Left kidney (tissue), 8 donors: ENCODE measurements around the gene CLPTM1. TPM values are rescaled to one million over a fixed set of nuclear protein-coding genes. Genes with fewer than 3 reads are reported as not detected.
"Not testable (repeated sequence)": the region's sequence is repeated elsewhere in the genome, so short reads cannot be mapped to it uniquely, and the experiment has no call there.

ENCODE experiments used
- DNase-seq: peaks from one replicate; pipeline ENCODE4 v3.0.0-alpha.2; 2013
- long read RNA-seq, 8 donors: transcript quantifications; one replicate each; lab custom pipeline, GENCODE V29; 2026
- polyA plus RNA-seq: library from polyadenylated mRNA; unstranded; fragments of 120-200 nt; gene quantifications from one replicate; pipeline ENCODE4 v1.2.1, GENCODE V29; 2013; ENCODE audit not compliant: insufficient read length

The CLPTM1 gene, protein sequence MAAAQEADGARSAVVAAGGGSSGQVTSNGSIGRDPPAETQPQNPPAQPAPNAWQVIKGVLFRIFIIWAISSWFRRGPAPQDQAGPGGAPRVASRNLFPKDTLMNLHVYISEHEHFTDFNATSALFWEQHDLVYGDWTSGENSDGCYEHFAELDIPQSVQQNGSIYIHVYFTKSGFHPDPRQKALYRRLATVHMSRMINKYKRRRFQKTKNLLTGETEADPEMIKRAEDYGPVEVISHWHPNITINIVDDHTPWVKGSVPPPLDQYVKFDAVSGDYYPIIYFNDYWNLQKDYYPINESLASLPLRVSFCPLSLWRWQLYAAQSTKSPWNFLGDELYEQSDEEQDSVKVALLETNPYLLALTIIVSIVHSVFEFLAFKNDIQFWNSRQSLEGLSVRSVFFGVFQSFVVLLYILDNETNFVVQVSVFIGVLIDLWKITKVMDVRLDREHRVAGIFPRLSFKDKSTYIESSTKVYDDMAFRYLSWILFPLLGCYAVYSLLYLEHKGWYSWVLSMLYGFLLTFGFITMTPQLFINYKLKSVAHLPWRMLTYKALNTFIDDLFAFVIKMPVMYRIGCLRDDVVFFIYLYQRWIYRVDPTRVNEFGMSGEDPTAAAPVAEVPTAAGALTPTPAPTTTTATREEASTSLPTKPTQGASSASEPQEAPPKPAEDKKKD
- 121 TPM for polyA plus RNA-seq
- long read RNA-seq, donor 1, transcript CLPTM1-201 (14 exons, 2,604 nt) = major isoform, 25 of 178 reads
- long read RNA-seq, donor 1, partial matches to known transcripts = 152 of 178 reads
- long read RNA-seq, donor 1, other reads (novel, unspliced or antisense) = 0 of 178 reads
- long read RNA-seq, donor 2, transcript CLPTM1-201 (14 exons, 2,604 nt) = major isoform, 27 of 57 reads
- long read RNA-seq, donor 2, partial matches to known transcripts = 30 of 57 reads
- long read RNA-seq, donor 2, other reads (novel, unspliced or antisense) = 0 of 57 reads
- long read RNA-seq, donor 3, transcript CLPTM1-201 (14 exons, 2,604 nt) = major isoform, 11 of 29 reads
- long read RNA-seq, donor 3, partial matches to known transcripts = 18 of 29 reads
- long read RNA-seq, donor 3, other reads (novel, unspliced or antisense) = 0 of 29 reads
- long read RNA-seq, donor 4, partial matches to known transcripts = 7 of 7 reads
- long read RNA-seq, donor 4, other reads (novel, unspliced or antisense) = 0 of 7 reads
- long read RNA-seq, donor 5, transcript CLPTM1-201 (14 exons, 2,604 nt) = major isoform, 43 of 51 reads
- long read RNA-seq, donor 5, partial matches to known transcripts = 5 of 51 reads
- long read RNA-seq, donor 5, other reads (novel, unspliced or antisense) = 0 of 51 reads
- long read RNA-seq, donor 6, transcript CLPTM1-201 (14 exons, 2,604 nt) = major isoform, 11 of 115 reads
- long read RNA-seq, donor 6, partial matches to known transcripts = 104 of 115 reads
- long read RNA-seq, donor 6, other reads (novel, unspliced or antisense) = 0 of 115 reads
- long read RNA-seq, donor 7, transcript CLPTM1-201 (14 exons, 2,604 nt) = major isoform, 29 of 97 reads
- long read RNA-seq, donor 7, partial matches to known transcripts = 67 of 97 reads
- long read RNA-seq, donor 7, other reads (novel, unspliced or antisense) = 0 of 97 reads
- long read RNA-seq, donor 8, transcript CLPTM1-201 (14 exons, 2,604 nt) = major isoform, 14 of 26 reads
- long read RNA-seq, donor 8, partial matches to known transcripts = 12 of 26 reads
- long read RNA-seq, donor 8, other reads (novel, unspliced or antisense) = 0 of 26 reads

DNA sequence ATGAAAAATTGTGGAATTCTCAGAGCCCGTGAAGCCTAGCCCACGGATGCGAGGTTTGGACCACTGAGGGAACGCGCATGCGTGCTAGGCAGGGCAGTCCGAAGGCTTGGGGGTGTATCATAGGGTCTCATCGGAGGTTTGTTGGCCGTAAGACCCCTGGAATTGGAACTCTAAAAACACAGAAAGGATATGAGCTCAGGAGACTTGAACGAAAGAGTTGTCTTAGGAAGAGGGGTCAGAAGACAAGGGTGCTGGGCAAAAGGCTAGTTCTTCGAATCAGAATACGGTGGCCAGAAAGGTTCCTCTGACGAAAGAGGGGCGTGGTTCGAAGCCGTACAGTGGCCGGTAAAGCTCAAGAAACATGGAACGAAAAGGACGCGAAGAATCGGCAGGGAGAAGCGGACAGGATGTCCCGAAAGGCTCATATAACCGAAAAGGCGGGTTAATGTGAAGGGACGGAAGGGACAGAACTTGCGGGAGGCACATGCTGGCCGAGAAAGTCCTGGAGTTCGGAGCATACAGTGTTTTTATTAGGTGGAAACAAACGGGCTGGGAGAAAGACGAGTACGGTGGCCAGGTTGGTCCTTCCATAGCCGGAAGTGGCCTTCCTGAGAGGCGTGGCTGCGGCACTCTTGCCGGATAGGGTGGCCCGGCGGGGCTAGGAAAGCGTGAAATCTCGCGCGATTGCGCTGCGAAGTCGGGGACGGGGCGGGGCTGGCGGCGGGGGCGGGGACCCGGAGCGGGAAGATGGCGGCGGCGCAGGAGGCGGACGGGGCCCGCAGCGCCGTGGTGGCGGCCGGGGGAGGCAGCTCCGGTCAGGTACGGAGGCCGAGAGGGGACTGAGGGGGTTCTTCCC, at the start of gene CLPTM1:
Gene CLPTM1, plus strand, starts transcription at position 732 of the 856 bp plus-strand sequence. Its CDS starts 16 bp downstream, at position 748.
- peak; percentile 96 for DNase-seq

DNA sequence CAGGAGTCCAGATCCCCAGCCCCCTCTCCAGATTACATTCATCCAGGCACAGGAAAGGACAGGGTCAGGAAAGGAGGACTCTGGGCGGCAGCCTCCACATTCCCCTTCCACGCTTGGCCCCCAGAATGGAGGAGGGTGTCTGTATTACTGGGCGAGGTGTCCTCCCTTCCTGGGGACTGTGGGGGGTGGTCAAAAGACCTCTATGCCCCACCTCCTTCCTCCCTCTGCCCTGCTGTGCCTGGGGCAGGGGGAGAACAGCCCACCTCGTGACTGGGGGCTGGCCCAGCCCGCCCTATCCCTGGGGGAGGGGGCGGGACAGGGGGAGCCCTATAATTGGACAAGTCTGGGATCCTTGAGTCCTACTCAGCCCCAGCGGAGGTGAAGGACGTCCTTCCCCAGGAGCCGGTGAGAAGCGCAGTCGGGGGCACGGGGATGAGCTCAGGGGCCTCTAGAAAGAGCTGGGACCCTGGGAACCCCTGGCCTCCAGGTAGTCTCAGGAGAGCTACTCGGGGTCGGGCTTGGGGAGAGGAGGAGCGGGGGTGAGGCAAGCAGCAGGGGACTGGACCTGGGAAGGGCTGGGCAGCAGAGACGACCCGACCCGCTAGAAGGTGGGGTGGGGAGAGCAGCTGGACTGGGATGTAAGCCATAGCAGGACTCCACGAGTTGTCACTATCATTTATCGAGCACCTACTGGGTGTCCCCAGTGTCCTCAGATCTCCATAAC, 49.6 kb upstream of the CLPTM1 start, which contains the start of gene APOE:
Gene APOE, plus strand, starts transcription at position 360 of the 724 bp plus-strand sequence. CDS start 829 bp downstream, outside the sequence.
- peak; percentile 34 for DNase-seq

DNA sequence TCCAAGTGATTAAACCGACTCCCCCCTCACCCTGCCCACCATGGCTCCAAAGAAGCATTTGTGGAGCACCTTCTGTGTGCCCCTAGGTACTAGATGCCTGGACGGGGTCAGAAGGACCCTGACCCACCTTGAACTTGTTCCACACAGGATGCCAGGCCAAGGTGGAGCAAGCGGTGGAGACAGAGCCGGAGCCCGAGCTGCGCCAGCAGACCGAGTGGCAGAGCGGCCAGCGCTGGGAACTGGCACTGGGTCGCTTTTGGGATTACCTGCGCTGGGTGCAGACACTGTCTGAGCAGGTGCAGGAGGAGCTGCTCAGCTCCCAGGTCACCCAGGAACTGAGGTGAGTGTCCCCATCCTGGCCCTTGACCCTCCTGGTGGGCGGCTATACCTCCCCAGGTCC, 47.6 kb upstream of the CLPTM1 start:
- no peak for DNase-seq

DNA sequence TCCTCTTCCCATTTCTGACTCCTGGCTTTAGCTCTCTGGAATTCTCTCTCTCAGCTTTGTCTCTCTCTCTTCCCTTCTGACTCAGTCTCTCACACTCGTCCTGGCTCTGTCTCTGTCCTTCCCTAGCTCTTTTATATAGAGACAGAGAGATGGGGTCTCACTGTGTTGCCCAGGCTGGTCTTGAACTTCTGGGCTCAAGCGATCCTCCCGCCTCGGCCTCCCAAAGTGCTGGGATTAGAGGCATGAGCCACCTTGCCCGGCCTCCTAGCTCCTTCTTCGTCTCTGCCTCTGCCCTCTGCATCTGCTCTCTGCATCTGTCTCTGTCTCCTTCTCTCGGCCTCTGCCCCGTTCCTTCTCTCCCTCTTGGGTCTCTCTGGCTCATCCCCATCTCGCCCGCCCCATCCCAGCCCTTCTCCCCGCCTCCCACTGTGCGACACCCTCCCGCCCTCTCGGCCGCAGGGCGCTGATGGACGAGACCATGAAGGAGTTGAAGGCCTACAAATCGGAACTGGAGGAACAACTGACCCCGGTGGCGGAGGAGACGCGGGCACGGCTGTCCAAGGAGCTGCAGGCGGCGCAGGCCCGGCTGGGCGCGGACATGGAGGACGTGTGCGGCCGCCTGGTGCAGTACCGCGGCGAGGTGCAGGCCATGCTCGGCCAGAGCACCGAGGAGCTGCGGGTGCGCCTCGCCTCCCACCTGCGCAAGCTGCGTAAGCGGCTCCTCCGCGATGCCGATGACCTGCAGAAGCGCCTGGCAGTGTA, 46.9 kb upstream of the CLPTM1 start:
- DNase-seq = no peak

DNA sequence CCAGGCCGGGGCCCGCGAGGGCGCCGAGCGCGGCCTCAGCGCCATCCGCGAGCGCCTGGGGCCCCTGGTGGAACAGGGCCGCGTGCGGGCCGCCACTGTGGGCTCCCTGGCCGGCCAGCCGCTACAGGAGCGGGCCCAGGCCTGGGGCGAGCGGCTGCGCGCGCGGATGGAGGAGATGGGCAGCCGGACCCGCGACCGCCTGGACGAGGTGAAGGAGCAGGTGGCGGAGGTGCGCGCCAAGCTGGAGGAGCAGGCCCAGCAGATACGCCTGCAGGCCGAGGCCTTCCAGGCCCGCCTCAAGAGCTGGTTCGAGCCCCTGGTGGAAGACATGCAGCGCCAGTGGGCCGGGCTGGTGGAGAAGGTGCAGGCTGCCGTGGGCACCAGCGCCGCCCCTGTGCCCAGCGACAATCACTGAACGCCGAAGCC, 46.3 kb upstream of the CLPTM1 start:
- no peak for DNase-seq

DNA sequence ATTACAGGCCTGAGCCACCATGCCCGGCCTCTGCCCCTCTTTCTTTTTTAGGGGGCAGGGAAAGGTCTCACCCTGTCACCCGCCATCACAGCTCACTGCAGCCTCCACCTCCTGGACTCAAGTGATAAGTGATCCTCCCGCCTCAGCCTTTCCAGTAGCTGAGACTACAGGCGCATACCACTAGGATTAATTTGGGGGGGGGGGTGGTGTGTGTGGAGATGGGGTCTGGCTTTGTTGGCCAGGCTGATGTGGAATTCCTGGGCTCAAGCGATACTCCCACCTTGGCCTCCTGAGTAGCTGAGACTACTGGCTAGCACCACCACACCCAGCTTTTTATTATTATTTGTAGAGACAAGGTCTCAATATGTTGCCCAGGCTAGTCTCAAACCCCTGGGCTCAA, 45.4 kb upstream of the CLPTM1 start:
- DNase-seq = no peak

DNA sequence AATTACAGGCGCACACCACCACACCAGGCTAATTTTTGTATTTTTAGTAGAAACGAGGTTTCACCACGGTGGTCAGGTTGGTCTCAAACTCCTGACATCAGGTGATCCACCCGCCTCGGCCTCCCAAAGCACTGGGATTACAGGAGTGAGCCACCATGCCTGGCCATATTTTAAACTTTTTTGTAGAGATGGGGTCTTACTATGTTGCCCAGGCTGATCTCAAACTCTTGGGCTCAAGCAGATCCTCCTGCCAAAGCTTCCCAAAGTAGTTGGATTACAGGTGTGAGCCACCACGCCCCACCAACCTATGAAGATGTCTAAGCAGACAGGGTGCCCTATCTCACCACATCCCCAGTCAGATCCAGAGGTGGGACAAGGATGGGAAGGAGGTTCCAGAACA, 43.3 kb upstream of the CLPTM1 start:
- DNase-seq = not testable (repeated sequence)

DNA sequence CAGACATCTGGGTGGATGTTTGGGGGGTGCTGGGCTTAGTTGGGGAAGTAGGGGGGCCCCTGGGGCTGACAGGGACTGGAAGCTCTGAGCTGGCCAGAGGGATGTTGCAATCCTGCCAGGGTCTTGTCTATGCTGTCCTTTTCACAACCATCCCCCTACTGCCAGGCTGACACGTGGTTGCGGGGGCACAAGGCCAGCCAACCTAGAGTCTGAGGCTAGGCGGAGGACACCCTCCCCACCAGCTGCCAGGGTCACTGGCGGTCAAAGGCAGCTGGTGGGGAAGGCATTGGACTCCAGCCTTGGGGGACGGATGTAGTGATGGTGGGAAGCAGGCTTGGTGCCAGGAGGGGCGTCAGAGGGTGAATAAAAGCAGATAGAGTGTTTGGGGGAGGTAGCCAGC, 42.3 kb upstream of the CLPTM1 start:
- DNase-seq = no peak

DNA sequence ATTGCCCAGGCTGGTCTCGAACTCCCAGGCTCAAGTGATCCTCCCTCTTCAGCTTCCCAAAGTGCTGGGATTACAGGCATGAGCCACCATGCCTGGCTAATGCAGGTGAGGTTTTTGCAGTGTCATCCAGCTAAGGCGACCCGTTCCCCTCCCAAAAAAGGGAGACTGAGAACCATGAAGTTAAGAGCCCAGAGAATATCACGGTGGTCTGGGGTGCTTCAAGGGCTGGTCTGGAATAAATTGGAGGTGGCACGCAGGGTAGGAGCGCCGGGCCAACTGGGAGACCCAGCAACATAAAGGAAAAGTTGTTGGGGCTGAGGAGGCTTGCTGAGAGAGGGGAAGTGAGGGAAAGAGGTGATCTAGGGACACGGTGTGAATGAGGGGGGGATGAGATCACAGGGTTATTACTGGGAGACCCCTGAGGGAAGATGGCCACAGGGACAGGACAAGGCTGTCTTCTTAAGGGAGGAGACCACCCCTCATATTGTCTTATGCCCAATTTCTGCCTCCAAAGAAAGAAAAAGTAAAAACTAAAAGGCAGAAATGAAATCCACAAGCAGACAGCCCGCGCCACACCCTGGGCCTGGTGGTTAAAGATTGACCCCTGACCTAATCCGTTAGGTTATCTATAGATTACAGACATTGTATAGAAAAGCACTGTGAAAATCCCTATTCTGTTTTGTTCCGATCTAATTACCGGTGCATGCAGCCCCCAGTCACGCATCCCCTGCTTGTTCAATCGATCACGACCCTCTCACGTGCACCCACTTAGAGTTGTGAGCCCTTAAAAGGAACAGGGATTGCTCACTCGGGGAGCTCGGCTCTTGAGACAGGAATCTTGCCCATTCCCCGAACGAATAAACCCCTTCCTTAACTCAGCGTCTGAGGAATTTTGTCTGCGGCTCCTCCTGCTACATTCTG, 41.4 kb upstream of the CLPTM1 start:
- DNase-seq = not testable (repeated sequence)

DNA sequence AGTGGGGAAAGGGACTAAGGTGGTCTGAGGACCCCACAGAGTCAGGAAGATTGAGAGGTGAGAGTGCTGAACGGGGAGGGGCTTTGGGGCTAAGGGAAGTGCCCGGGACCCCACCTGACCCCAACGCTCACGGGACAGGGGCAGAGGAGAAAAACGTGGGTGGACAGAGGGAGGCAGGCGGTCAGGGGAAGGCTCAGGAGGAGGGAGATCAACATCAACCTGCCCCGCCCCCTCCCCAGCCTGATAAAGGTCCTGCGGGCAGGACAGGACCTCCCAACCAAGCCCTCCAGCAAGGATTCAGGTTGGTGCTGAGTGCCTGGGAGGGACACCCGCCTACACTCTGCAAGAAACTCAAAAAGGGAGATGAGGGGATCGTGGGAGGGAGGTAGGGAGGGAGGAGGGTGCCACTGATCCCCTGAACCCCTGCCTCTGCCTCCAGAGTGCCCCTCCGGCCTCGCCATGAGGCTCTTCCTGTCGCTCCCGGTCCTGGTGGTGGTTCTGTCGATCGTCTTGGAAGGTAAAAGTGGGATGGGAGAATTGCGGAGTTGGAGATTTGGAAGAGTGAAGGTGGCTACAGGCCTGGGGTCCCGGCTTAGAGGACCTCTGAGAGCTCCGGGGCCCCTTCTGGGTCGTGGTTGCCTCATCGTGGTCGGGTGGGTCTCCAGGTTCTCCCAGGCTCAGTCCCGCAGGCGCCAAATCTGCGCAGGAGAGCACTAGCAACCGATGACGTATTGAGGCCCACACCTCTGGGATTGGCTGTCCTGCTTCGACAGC, 40.6 kb upstream of the CLPTM1 start, which contains the start of gene APOC1:
Gene APOC1, plus strand, starts transcription at position 176 of the 774 bp plus-strand sequence. Its CDS starts 284 bp downstream, at position 460.
- peak; percentile 92 for DNase-seq

DNA sequence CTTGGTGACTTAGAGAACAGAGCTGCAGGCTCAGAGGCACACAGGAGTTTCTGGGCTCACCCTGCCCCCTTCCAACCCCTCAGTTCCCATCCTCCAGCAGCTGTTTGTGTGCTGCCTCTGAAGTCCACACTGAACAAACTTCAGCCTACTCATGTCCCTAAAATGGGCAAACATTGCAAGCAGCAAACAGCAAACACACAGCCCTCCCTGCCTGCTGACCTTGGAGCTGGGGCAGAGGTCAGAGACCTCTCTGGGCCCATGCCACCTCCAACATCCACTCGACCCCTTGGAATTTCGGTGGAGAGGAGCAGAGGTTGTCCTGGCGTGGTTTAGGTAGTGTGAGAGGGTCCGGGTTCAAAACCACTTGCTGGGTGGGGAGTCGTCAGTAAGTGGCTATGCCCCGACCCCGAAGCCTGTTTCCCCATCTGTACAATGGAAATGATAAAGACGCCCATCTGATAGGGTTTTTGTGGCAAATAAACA, 30.9 kb upstream of the CLPTM1 start:
- DNase-seq = no peak

DNA sequence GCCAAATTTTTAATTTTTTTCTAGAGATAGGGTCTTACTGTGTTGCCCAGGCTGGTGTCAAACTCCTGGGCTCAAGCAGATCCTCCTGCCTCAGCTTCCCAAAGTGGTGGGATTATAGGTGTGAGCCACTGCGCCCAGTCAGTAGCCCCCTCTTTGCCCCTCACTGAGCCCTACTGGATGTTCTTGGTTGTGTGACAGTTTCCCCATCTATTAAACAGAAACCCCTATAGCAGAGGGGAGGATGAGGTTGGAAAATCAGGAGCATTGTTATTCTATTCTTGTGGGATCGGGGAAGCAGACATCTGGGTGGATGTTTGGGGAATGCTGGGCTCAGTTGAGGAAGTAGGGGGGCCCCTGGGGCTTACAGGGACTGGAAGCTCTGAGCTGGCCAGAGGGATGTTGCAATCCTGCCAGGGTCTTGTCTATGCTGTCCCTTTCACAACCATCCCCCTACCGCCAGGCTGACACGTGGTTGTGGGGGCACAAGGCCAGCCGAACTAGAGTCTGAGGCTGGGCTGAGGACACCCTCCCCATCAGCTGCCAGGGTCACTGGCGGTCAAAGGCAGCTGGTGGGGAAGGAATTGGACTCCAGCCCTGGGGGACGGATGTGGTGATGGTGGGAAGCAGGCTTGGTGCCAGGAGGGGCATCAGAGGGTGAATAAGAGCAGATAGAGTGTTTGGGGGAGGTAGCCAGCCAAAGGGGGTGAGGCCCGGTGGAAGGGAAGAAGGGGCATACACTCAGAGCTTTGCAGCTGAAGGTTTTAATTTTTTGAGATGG, 29.9 kb upstream of the CLPTM1 start:
- no peak for DNase-seq

DNA sequence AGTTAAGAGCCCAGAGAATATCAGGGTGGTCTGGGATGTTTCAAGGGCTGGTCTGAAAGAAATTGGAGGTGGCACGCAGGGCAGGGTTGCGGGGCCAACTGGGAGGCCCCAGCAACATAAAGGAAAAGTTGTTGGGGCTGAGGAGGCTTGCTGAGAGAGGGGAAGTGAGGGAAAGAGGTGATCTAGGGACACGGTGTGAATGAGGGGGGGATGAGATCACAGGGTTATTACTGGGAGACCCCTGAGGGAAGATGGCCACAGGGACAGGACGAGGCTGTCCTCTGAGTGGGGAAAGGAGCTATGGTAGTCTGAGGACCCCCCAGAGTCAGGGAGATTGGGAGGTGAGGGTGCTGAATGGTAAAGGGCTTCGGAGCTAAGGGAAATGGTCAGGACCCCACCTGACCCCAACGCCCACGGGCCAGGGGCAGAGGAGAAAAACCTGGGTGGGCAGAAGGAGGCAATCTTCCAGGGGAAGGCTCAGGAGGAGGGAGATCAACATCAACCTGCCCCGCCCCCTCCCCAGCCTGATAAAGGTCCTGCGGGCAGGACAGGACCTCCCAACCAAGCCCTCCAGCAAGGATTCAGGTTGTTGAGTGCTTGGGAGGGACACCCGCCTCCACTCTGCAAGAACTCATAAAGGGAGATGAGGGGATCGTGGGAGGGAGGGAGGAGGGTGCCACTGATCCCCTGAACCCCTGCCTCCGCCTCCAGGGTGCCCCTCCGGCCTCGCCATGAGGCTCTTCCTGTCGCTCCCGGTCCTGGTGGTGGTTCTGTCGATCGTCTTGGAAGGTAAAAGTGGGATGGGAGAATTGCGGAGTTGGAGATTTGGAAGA, 28.7 kb upstream of the CLPTM1 start:
- not testable (repeated sequence) for DNase-seq

DNA sequence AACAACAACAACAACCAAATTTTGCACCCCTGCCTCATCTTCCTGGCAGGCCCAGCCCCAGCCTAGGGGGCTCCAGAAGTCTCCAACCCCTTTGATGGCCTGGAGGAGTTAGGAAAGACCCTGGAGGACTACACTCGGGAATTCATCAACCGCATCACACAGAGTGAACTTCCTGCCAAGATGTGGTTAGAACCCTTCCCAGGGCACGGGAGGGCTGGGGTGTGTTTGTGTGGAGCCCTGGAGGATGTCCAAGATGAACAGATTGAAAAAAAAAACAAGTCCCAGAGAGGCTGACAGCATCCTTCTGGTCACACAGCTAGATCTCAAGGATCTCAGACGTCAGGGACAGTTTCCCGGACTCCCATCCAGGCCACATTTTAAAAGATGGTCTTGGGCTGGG, 27.4 kb upstream of the CLPTM1 start:
- no peak for DNase-seq
